Suppressor macrophage treated with lipopolysaccharide for 1 hour (primary cell): Measurements from ENCODE around the gene CBR3.

Experiments
- DNase-seq, 3 donors: peaks; one replicate each; pipeline ENCODE4 v3.0.0-alpha.2; 2020 to 2022

Gene CBR3

GRCh38 chr21:36186506-36187399 is 51.9 kb downstream of the CBR3 start:
- no peak for DNase-seq

- no peak for DNase-seq
These were observed 53.3 kb downstream of the CBR3 start for GRCh38 chr21:36188081-36188681.

DNA sequence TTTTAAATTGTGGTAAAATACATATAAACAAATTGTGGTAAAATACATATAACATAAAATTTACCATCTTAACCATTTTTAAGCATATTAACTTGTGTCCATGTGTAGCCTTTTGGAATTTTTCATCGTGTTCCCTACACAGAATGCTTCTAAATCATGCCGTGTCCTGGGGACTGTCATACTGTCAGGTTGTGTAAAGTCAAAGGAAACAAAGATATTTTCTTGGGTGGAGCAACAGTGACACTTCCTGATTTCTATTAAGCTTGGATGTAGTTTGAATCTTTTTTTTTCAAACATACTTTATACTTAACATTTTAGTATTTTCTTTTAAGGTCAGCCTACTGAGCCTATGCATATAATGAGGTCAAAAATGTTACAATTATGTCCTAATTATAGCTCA is 54.1 kb downstream of the CBR3 start:
- peak; percentile 28 to 55 (median 46) for DNase-seq

DNA sequence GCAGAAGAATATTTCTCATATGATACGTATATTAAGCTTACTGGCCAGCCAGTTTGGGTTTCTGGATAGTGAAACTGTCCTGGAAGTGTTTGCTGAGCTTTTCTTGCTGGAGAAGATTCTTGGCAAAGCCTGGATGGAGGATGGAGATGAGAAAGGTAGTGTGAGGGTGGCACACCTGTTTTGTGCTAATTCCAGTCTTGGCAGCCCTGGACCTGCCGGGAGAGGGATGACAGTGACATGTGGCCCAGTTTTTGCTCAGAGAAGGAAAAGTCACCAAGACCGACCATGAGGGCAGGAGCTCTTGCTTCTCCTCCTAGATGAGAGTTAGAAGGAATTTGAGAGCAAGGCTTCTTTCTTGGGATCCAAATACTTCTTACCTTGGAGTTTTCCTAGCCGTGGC is 55.9 kb downstream of the CBR3 start:
- no peak for DNase-seq

- DNase-seq: no peak
These were observed 58.3 kb downstream of the CBR3 start for GRCh38 chr21:36193200-36193599.

GRCh38 chr21:36194024-36194423 is 59.1 kb downstream of the CBR3 start:
- DNase-seq: no peak

- no peak for DNase-seq
These were observed 60.7 kb downstream of the CBR3 start for GRCh38 chr21:36195613-36196012.
